K562 (cell line): ENCODE results near the gene ROBO3. TPM values are rescaled to one million over a fixed set of nuclear protein-coding genes. Genes with fewer than 3 reads are reported as not detected.

Experiments
- ZBTB12 ChIP-seq: fragments of 250-450 bp; sonication (Bioruptor Pico); IDR thresholded peaks from 2 replicates; pipeline ENCODE4 v1.4.0; 2020
- polyA plus RNA-seq, 8 experiments: library from polyadenylated mRNA; depleted of rRNA in 4 of 8; stranded (reverse) in 5 of 8; unstranded in 3 of 8; fragments of >200 nt; fragmentation: Nextera tagmentation in 2 of 8; fragmentation: Illumina TruSeq in 1 of 8; extraction: Ambion mirVana in 2 of 8; extraction: Trizol in 1 of 8; gene quantifications; 2 replicates each; pipeline versions ENCODE4 v1.2.1 to v1.2.3, GENCODE V29; 2011 to 2014; ENCODE audit warnings: inconsistent platforms in 1 of 8, missing spikeins in 1 of 8
- total RNA-seq, 7 experiments: library from RNA; depleted of rRNA in 6 of 7; stranded (reverse); fragments of >200 nt in 6 of 7; fragmentation: Illumina TruSeq in 2 of 7; extraction: Trizol in 2 of 7; gene quantifications; 2 replicates each; pipeline versions ENCODE4 v1.2.1 to v1.2.3, GENCODE V29; 2011 to 2021; ENCODE audit warnings: low replicate concordance in 1 of 7
- TF ChIP-seq, protein P1 (sequence below), 2 experiments: fragments of 450-650 bp; IDR thresholded peaks; 2 replicates each; pipeline ENCODE4 v1.6.1; 2016; ENCODE audit warnings: mild to moderate bottlenecking in 2 of 2, borderline replicate concordance in 1 of 2, low read depth in 1 of 2, moderate library complexity in 1 of 2
- TF ChIP-seq, protein P2 (sequence below): fragments of 450-650 bp; formaldehyde crosslinking; IDR thresholded peaks from 2 replicates; pipeline ENCODE4 v1.4.0; 2022; ENCODE audit warnings: missing genetic modification characterization

ROBO3 gene
- total and polyA plus RNA-seq, 9 of the 15 experiments (the other 6 are each of a cell fraction or from before 2014, with no cell fraction given) = 0.29 to 1.4 (median 0.97) TPM; not detected in 2

DNA sequence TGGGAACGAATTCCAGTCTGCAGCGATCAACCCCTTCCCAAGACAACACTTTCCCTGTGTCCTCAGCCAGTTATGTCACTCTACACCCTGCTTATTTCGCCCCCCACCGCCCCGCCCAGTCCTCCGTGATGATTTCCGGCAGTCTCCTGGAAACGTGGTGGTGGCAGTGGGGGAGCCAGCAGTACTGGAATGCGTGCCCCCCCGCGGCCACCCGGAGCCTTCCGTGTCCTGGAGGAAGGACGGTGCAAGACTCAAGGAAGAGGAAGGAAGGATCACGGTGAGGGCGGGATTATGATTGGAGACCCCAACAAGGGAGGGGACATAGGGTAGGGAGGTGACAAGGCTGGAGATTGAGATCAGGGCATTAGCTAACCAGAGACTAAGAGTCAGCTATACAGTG lies 4.1 kb downstream of the ROBO3 start (continued):
- TF ChIP-seq, protein P1, sequence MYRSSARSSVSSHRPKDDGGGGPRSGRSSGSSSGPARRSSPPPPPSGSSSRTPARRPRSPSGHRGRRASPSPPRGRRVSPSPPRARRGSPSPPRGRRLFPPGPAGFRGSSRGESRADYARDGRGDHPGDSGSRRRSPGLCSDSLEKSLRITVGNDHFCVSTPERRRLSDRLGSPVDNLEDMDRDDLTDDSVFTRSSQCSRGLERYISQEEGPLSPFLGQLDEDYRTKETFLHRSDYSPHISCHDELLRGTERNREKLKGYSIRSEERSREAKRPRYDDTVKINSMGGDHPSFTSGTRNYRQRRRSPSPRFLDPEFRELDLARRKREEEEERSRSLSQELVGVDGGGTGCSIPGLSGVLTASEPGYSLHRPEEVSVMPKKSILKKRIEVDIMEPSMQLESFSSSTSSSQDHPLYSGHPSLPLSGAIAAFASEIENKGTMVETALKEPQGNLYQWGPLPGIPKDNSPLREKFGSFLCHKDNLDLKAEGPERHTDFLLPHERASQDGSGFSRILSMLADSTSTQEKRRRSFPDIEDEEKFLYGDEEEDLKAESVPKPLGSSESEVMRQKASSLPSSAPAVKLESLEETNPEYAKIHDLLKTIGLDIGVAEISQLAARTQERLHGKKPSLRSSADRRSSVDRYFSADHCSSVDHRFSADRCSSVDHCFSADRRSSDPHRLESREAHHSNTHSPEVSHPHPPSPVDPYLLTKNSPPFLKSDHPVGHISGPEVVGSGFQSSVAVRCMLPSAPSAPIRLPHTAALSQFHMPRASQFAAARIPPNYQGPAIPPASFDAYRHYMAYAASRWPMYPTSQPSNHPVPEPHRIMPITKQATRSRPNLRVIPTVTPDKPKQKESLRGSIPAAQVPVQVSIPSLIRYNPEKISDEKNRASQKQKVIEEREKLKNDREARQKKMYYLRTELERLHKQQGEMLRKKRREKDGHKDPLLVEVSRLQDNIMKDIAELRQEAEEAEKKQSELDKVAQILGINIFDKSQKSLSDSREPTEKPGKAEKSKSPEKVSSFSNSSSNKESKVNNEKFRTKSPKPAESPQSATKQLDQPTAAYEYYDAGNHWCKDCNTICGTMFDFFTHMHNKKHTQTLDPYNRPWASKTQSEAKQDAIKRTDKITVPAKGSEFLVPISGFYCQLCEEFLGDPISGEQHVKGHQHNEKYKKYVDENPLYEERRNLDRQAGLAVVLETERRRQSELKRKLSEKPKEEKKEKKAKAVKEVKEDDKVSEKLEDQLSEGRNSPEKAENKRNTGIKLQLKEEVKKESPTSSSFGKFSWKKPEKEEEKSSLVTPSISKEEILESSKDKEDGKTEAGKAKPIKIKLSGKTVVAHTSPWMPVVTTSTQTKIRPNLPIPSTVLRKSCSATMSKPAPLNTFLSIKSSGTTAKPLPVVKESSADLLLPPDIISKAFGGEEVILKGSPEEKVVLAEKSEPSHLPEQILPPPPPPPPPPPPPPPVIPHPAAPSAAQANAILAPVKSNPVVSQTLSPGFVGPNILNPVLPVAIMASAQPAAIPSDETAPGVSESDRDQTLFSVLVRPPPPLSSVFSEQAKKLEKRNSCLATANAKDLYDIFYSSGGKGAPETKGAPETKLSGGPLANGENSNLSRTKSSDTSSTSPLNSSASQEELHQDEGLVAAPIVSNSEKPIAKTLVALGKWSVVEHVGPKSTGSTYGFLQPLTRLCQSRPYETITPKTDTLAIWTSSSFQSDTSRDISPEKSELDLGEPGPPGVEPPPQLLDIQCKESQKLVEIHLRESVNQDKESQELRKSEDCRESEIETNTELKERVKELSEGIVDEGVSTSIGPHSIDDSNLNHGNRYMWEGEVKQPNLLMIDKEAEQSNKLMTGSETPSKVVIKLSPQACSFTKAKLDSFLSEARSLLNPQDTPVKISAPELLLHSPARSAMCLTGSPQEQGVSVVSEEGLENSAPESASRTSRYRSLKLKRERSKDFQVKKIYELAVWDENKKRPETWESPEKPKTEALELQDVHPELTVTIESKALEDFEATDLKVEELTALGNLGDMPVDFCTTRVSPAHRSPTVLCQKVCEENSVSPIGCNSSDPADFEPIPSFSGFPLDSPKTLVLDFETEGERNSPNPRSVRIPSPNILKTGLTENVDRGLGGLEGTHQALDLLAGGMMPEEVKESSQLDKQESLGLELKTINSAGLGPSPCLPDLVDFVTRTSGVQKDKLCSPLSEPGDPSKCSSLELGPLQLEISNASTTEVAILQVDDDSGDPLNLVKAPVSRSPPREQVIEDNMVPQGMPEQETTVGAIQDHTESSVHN (IDR thresholded peaks at IDR 0.05; ENCODE audit: borderline replicate concordance in 1 of 2, low read depth in 1 of 2) = no peak
- no peak for TF ChIP-seq ZBTB12 (CRISPR knock-in tag)
- TF ChIP-seq, protein P2, sequence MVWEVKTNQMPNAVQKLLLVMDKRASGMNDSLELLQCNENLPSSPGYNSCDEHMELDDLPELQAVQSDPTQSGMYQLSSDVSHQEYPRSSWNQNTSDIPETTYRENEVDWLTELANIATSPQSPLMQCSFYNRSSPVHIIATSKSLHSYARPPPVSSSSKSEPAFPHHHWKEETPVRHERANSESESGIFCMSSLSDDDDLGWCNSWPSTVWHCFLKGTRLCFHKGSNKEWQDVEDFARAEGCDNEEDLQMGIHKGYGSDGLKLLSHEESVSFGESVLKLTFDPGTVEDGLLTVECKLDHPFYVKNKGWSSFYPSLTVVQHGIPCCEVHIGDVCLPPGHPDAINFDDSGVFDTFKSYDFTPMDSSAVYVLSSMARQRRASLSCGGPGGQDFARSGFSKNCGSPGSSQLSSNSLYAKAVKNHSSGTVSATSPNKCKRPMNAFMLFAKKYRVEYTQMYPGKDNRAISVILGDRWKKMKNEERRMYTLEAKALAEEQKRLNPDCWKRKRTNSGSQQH (CRISPR knock-in tag) = no peak
